ENCODE results near the gene KHSRP.

The KHSRP gene

DNA sequence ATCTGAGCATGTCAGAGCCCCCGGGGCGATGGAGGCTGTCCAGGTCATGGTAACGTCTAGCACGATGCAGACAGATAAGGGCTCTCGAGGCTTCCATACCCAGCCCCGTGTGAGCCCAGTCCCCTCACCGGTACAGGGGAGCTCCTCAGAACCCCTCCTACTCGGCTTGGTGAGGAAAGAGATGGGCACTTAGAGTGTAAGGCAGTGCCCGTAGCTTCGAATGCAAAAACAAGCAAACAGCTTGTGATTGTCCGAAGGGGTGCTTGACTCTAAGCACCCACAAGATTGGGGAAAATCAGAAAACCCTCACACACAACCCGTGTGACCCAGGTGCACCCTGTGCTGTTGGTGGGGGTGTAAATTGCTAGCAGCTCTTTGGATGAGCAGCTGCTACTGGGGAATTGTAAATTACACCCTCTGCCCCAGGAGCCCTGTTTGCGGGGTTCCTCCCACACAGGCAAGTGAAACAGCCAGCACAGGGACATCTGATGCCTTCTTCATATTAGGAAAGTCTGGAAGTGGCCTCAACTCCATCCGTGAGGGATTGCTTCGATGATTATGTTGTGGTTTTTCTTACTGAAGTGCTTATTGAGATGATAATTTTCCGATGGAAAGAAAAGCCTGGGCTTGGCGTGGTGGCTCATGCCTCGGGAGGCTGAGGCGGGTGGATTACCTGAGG is 48.0 kb downstream of the KHSRP start:
- no peak overlapping the region for H3K4me3 ChIP-seq (replicated peaks; ENCODE audit: low read depth, low read length)
- H3K36me3 ChIP-seq (ENCODE audit: control insufficient read depth, insufficient read depth, low read length): peaks cover 21% of the 10 kb centered on the region
- TF ChIP-seq, protein P1, sequence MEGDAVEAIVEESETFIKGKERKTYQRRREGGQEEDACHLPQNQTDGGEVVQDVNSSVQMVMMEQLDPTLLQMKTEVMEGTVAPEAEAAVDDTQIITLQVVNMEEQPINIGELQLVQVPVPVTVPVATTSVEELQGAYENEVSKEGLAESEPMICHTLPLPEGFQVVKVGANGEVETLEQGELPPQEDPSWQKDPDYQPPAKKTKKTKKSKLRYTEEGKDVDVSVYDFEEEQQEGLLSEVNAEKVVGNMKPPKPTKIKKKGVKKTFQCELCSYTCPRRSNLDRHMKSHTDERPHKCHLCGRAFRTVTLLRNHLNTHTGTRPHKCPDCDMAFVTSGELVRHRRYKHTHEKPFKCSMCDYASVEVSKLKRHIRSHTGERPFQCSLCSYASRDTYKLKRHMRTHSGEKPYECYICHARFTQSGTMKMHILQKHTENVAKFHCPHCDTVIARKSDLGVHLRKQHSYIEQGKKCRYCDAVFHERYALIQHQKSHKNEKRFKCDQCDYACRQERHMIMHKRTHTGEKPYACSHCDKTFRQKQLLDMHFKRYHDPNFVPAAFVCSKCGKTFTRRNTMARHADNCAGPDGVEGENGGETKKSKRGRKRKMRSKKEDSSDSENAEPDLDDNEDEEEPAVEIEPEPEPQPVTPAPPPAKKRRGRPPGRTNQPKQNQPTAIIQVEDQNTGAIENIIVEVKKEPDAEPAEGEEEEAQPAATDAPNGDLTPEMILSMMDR (IDR thresholded peaks at IDR 0.05; ENCODE audit: insufficient read depth, low read length, poor library complexity, severe bottlenecking): no peak
- H3K27me3 ChIP-seq (replicated peaks; ENCODE audit: control insufficient read depth, insufficient read depth, low read length): no peaks in the 10 kb centered on the region
- DNase-seq (ENCODE audit: extremely low read depth, insufficient read length): no peak

GRCh38 chr19:6375411-6376010 is 49.1 kb downstream of the KHSRP start, which contains the start of gene PSPN:
TSS of gene PSPN (minus strand) at chr19:6375933. CDS start at chr19:6375849, 84 bp downstream.
- Histone ChIP-seq H3K27me3 (replicated peaks; ENCODE audit: control insufficient read depth, insufficient read depth, low read length) (no peaks in the 10 kb centered on the region), H3K4me3 (replicated peaks; ENCODE audit: low read depth, low read length) (no peak within 1 kb of the TSS), H3K36me3 (ENCODE audit: control insufficient read depth, insufficient read depth, low read length) (peaks cover 11% of the 10 kb centered on the region)
- no peak for DNase-seq (ENCODE audit: extremely low read depth, insufficient read length)
- TF ChIP-seq, protein P1 (IDR thresholded peaks at IDR 0.05; ENCODE audit: insufficient read depth, low read length, poor library complexity, severe bottlenecking): no peak

GRCh38 chr19:6374711-6375410 is 49.8 kb downstream of the KHSRP start:
- Histone ChIP-seq H3K4me3 (replicated peaks; ENCODE audit: low read depth, low read length) (no peak overlapping the region), H3K36me3 (ENCODE audit: control insufficient read depth, insufficient read depth, low read length) (peaks cover 5% of the 10 kb centered on the region), H3K27me3 (replicated peaks; ENCODE audit: control insufficient read depth, insufficient read depth, low read length) (no peaks in the 10 kb centered on the region)
- TF ChIP-seq, protein P1 (IDR thresholded peaks at IDR 0.05; ENCODE audit: insufficient read depth, low read length, poor library complexity, severe bottlenecking): no peak
- no peak for DNase-seq (ENCODE audit: extremely low read depth, insufficient read length)

DNA sequence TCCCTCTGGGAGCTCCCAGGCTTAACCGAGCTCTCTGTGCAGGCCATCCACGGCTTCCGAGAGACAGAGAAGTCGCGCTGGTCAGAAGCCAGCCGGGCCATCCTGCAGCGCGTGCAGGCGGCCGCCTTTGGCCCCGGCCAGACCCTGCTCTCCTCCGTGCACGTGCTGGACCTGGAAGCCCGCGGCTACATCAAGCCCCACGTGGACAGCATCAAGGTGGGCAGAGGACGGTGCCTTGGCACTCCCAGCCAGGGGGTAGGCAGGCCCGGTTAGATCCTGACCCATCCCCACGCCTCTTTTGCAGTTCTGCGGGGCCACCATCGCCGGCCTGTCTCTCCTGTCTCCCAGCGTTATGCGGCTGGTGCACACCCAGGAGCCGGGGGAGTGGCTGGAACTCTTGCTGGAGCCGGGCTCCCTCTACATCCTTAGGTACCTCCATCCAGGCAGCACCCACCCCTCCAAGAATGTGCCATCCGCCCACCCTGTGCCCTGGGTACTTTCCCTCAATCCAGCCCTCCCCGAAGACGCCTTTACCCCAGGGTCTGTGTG is 50.4 kb downstream of the KHSRP start:
- TF ChIP-seq, protein P1 (IDR thresholded peaks at IDR 0.05; ENCODE audit: insufficient read depth, low read length, poor library complexity, severe bottlenecking): no peak
- no peak for DNase-seq (ENCODE audit: extremely low read depth, insufficient read length)
- Histone ChIP-seq H3K4me3 (replicated peaks; ENCODE audit: low read depth, low read length) (peak overlapping the region; percentile 70), H3K36me3 (ENCODE audit: control insufficient read depth, insufficient read depth, low read length) (peaks cover 6% of the 10 kb centered on the region), H3K27me3 (replicated peaks; ENCODE audit: control insufficient read depth, insufficient read depth, low read length) (no peaks in the 10 kb centered on the region)

DNA sequence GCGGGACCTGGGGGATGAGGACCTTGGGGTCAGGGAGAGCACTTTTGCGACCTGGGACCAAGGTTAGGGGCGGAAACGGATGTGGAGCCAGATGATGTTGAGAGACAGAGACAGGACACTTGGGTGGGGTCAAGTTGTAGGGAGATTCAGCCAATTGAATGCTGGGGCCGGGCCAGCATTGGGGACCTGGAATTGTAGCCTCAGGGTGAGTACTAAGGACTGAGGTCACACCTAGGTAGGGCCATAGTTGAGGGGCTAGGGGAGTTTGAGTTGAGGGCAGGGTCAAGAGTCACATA is 50.9 kb downstream of the KHSRP start:
- peak overlapping the region; percentile 70 for H3K4me3 ChIP-seq (replicated peaks; ENCODE audit: low read depth, low read length)
- DNase-seq (ENCODE audit: extremely low read depth, insufficient read length): no peak
- TF ChIP-seq, protein P1 (IDR thresholded peaks at IDR 0.05; ENCODE audit: insufficient read depth, low read length, poor library complexity, severe bottlenecking): no peak
- H3K36me3 ChIP-seq (ENCODE audit: control insufficient read depth, insufficient read depth, low read length): peaks cover 6% of the 10 kb centered on the region
- no peaks in the 10 kb centered on the region for H3K27me3 ChIP-seq (replicated peaks; ENCODE audit: control insufficient read depth, insufficient read depth, low read length)

All from GM06990 (cell line).